MCF 10A (cell line): ENCODE data around the gene OR1B1. TPM values are rescaled to one million over a fixed set of nuclear protein-coding genes. Genes with fewer than 3 reads are reported as not detected.
"Not testable (repeated sequence)": the region's sequence is repeated elsewhere in the genome, so short reads cannot be mapped to it uniquely, and the experiment has no call there.

Experiments
- BruUV-seq: library from RNA; stranded (reverse); fragments of 400-500 nt; replicated peaks from 2 replicates; lab custom pipeline; 2021; lab: Mats Ljungman, UMichigan
- CTCF ChIA-PET: fragments of 300-600 bp; sonication (Branson Sonifier 250); formaldehyde crosslinking; extraction: SDS; loops from one replicate; lab custom pipeline; 2021; ENCODE audit warnings: antibody characterized with exemption, inconsistent platforms; lab: Yijun Ruan, JAX
- POLR2A ChIA-PET: fragments of 300-600, 350-650 bp; sonication (Branson Sonifier 250); formaldehyde crosslinking; extraction: SDS; loops from one replicate; lab custom pipeline; 2020; ENCODE audit warnings: antibody characterized with exemption, inconsistent platforms; lab: Yijun Ruan, JAX
- DNase-seq: peaks from one replicate; pipeline ENCODE4 v3.0.0-alpha.2; 2018; ENCODE audit not compliant: unreplicated experiment
- H3K27ac Mint-ChIP-seq: one replicate; pipeline ENCODE4 v1.8.0; 2022; ENCODE audit warnings: mild to moderate bottlenecking, low read depth, mixed read lengths; ENCODE audit not compliant: unreplicated experiment
- H3K27me3 Mint-ChIP-seq: one replicate; pipeline ENCODE4 v1.8.0; 2022; ENCODE audit warnings: mixed read lengths; ENCODE audit not compliant: insufficient read depth, unreplicated experiment
- H3K36me3 Mint-ChIP-seq: one replicate; pipeline ENCODE4 v1.8.0; 2022; ENCODE audit warnings: mild to moderate bottlenecking, moderate library complexity, mixed read lengths; ENCODE audit not compliant: insufficient read depth, unreplicated experiment
- H3K4me1 Mint-ChIP-seq: one replicate; pipeline ENCODE4 v1.8.0; 2022; ENCODE audit warnings: mixed read lengths; ENCODE audit not compliant: insufficient read depth, unreplicated experiment
- H3K4me3 Mint-ChIP-seq: one replicate; pipeline ENCODE4 v1.8.0; 2022; ENCODE audit warnings: mild to moderate bottlenecking, moderate library complexity, mixed read lengths; ENCODE audit not compliant: unreplicated experiment
- H3K9me3 Mint-ChIP-seq: one replicate; pipeline ENCODE4 v1.8.0; 2022; ENCODE audit warnings: mixed read lengths; ENCODE audit not compliant: unreplicated experiment
- intact Hi-C: fragments of 100-400 bp; cut with micrococcal nuclease; formaldehyde crosslinking; loops from 2 replicates; pipeline ENCODE4 v1.14.1; 2022
- total RNA-seq: library from RNA; stranded (reverse); gene quantifications from 2 replicates; pipeline ENCODE4 v1.2.3, GENCODE V29; 2022
- TF ChIP-seq, protein P1 (sequence below): fragments of 200-600 bp; IDR thresholded peaks from one replicate; pipeline ENCODE4 v1.8.0; 2022; ENCODE audit warnings: antibody characterized with exemption, mild to moderate bottlenecking; ENCODE audit not compliant: unreplicated experiment

OR1B1 gene
- total RNA-seq, 1 experiment from 2014 or later: not detected

GRCh38 chr9:122614362-122614761 is 43.1 kb downstream of the OR1B1 start, which contains the start of gene OR1Q1:
Gene OR1Q1, plus strand, starts transcription at chr9:122614738. Its CDS starts 0 bp downstream, at chr9:122614738.
- ChIA-PET POLR2A (no interaction called here), CTCF (no interaction called here)
- Mint-ChIP-seq H3K9me3 (peaks cover 7% of the 10 kb centered on the region), H3K4me3 (no peak within 1 kb of the TSS), H3K27ac (no peak within 1 kb of the TSS), H3K36me3 (no peaks in the 10 kb centered on the region), H3K27me3 (peaks cover 25% of the 10 kb centered on the region), H3K4me1 (no peaks in the 10 kb centered on the region)
- no peak for DNase-seq
- BruUV-seq: no TSS peak
- TF ChIP-seq, protein P1, sequence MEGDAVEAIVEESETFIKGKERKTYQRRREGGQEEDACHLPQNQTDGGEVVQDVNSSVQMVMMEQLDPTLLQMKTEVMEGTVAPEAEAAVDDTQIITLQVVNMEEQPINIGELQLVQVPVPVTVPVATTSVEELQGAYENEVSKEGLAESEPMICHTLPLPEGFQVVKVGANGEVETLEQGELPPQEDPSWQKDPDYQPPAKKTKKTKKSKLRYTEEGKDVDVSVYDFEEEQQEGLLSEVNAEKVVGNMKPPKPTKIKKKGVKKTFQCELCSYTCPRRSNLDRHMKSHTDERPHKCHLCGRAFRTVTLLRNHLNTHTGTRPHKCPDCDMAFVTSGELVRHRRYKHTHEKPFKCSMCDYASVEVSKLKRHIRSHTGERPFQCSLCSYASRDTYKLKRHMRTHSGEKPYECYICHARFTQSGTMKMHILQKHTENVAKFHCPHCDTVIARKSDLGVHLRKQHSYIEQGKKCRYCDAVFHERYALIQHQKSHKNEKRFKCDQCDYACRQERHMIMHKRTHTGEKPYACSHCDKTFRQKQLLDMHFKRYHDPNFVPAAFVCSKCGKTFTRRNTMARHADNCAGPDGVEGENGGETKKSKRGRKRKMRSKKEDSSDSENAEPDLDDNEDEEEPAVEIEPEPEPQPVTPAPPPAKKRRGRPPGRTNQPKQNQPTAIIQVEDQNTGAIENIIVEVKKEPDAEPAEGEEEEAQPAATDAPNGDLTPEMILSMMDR: no peak
- intact Hi-C loops: no loop called here

DNA sequence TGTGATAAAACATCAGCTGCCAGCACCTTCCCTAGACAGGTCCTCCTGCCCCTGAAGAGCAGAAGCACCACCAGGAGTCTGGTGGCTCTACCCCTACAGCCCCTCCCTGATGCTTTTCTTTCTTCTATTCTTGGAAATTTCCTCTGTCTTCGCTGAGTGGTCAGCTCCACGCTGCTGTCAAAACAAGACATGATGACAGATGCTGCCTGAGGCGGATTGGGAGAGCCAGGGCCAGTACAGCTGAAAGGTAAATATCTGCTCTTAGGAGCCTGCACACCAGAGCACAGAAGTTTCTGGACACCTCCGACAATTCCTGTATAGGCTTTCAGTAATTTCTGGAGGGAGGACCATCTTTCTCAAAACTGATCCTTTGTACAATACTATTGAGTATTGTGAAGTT is 47.6 kb downstream of the OR1B1 start:
- Mint-ChIP-seq H3K4me1 (no peaks in the 10 kb centered on the region), H3K36me3 (no peaks in the 10 kb centered on the region), H3K27me3 (peaks cover 30% of the 10 kb centered on the region), H3K27ac (no peak overlapping the region), H3K4me3 (no peak overlapping the region), H3K9me3 (no peaks in the 10 kb centered on the region)
- POLR2A ChIA-PET: no interaction called here
- TF ChIP-seq, protein P1: no peak
- intact Hi-C loops: no loop called here
- no TSS peak for BruUV-seq
- CTCF ChIA-PET: no interaction called here
- peak; percentile 21 for DNase-seq

DNA sequence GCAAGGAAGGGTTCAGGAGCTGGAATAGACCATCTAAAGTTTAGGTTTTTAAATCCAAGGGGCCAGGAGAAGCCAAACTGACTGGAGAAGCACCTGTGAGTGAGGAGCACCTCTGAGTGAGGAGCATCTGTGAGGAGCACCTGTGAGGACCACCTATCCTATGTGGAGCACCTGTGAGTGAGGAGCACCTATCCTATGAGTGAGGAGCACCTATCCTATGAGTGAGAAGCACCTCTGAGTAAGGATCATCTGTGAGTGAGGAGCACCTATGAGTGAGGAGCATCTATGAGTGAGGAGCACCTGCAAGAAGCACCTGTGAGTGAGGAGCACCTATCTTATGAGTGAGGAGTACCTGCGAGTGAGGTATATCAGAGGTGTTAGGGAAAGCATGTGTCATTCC is 50.8 kb downstream of the OR1B1 start:
- no peaks in the 10 kb centered on the region for H3K4me1 Mint-ChIP-seq
- no peak overlapping the region for H3K4me3 Mint-ChIP-seq
- no peaks in the 10 kb centered on the region for H3K36me3 Mint-ChIP-seq
- no peak overlapping the region for H3K27ac Mint-ChIP-seq
- no peaks in the 10 kb centered on the region for H3K9me3 Mint-ChIP-seq
- no TSS peak for BruUV-seq
- H3K27me3 Mint-ChIP-seq: peaks cover 27% of the 10 kb centered on the region
- DNase-seq: no peak
- TF ChIP-seq, protein P1: no peak
- ChIA-PET CTCF (no interaction called here), POLR2A (no interaction called here)
- intact Hi-C loops: no loop called here

GRCh38 chr9:122605691-122606090 is 51.7 kb downstream of the OR1B1 start:
- TF ChIP-seq, protein P1: no peak
- POLR2A ChIA-PET: no interaction called here
- no peaks in the 10 kb centered on the region for H3K4me1 Mint-ChIP-seq
- no peaks in the 10 kb centered on the region for H3K9me3 Mint-ChIP-seq
- no peak overlapping the region for H3K4me3 Mint-ChIP-seq
- H3K36me3 Mint-ChIP-seq: no peaks in the 10 kb centered on the region
- H3K27me3 Mint-ChIP-seq: peaks cover 18% of the 10 kb centered on the region
- no TSS peak for BruUV-seq
- no peak overlapping the region for H3K27ac Mint-ChIP-seq
- intact Hi-C loops: no loop called here
- no peak for DNase-seq
- CTCF ChIA-PET: no interaction called here

GRCh38 chr9:122583284-122583683 is 74.1 kb downstream of the OR1B1 start, which contains the start of gene OR1L8:
Gene OR1L8, minus strand, starts transcription at chr9:122583384. Its CDS starts 14,907 bp downstream, at chr9:122568477.
- H3K36me3 Mint-ChIP-seq, POLR2A ChIA-PET, H3K4me3 Mint-ChIP-seq, intact Hi-C loops, CTCF ChIA-PET, H3K4me1 Mint-ChIP-seq, H3K27me3 Mint-ChIP-seq, H3K9me3 Mint-ChIP-seq, H3K27ac Mint-ChIP-seq, BruUV-seq, DNase-seq: not testable (repeated sequence)
